K562 (cell line): ENCODE measurements around the gene FAM171A2. TPM values are rescaled to one million over a fixed set of nuclear protein-coding genes. Genes with fewer than 3 reads are reported as not detected.

Experiments used
- CEBPZ ChIP-seq: fragments of 150-350 bp; IDR thresholded peaks from 2 replicates; pipeline ENCODE4 v1.6.1; 2014; ENCODE audit warnings: low read depth, mild to moderate bottlenecking, low read length, borderline replicate concordance
- CHAMP1 ChIP-seq: fragments of 450-650 bp; IDR thresholded peaks from 2 replicates; pipeline ENCODE4 v1.6.1; 2016; ENCODE audit warnings: mild to moderate bottlenecking
- EHMT2 ChIP-seq: fragments of 450-650 bp; IDR thresholded peaks from 2 replicates; pipeline ENCODE4 v1.6.1; 2018; ENCODE audit warnings: antibody characterized with exemption
- ETS1 ChIP-seq: conservative IDR thresholded peaks from 2 replicates; pipeline ENCODE4 v1.6.1; 2011; ENCODE audit warnings: low read depth, mild to moderate bottlenecking, low read length; ENCODE audit not compliant: control insufficient read depth
- HNRNPUL1 ChIP-seq: fragments of 200-400 bp; formaldehyde crosslinking; IDR thresholded peaks from 2 replicates; pipeline ENCODE4 v1.6.1; 2017; ENCODE audit warnings: low read length
- LCOR ChIP-seq: sonication (generic); formaldehyde crosslinking; IDR thresholded peaks from 2 replicates; pipeline ENCODE4 v1.8.0; 2022; ENCODE audit warnings: mild to moderate bottlenecking, missing genetic modification reagents
- MEF2A ChIP-seq: IDR thresholded peaks from 2 replicates; pipeline ENCODE4 v1.6.1; 2011; ENCODE audit warnings: low read depth, mild to moderate bottlenecking, low read length, moderate library complexity; ENCODE audit not compliant: control insufficient read depth
- NCOA1 ChIP-seq: fragments of 450-650 bp; IDR thresholded peaks from 2 replicates; pipeline ENCODE4 v1.6.1; 2016; ENCODE audit warnings: low read depth
- POU5F1 ChIP-seq: fragments of 150-350 bp; IDR thresholded peaks from 2 replicates; pipeline ENCODE4 v1.6.1; 2014; ENCODE audit warnings: borderline replicate concordance, low read length, low read depth, mild to moderate bottlenecking; ENCODE audit not compliant: partially characterized antibody
- PYGO2 ChIP-seq: fragments of 450-650 bp; IDR thresholded peaks from 2 replicates; pipeline ENCODE4 v1.6.1; 2016; ENCODE audit warnings: mild to moderate bottlenecking, missing genetic modification characterization, moderate library complexity, missing compliant biosample characterization
- RCOR1 ChIP-seq, 2 experiments: IDR thresholded peaks; 2 replicates each; pipeline ENCODE4 v1.6.1; 2012; ENCODE audit warnings: low read depth in 2 of 2, low read length in 2 of 2, borderline replicate concordance in 1 of 2, improper control_type of control experiment in 1 of 2
- RNF2 ChIP-seq: sonication (generic); IDR thresholded peaks from 2 replicates; pipeline ENCODE4 v1.6.1; 2016
- SRSF3 ChIP-seq: fragments of 200-400 bp; formaldehyde crosslinking; IDR thresholded peaks from 2 replicates; pipeline ENCODE4 v1.6.1; 2016; ENCODE audit warnings: mild to moderate bottlenecking, low read length, moderate library complexity; ENCODE audit not compliant: insufficient read depth
- ZBTB1 ChIP-seq: sonication (generic); formaldehyde crosslinking; IDR thresholded peaks from 2 replicates; pipeline ENCODE4 v1.8.1; 2023; ENCODE audit warnings: missing genetic modification reagents, low read depth, mild to moderate bottlenecking, borderline replicate concordance
- ZC3H4 ChIP-seq: sonication (generic); formaldehyde crosslinking; IDR thresholded peaks from 2 replicates; pipeline ENCODE4 v1.9.0; 2021; ENCODE audit warnings: missing genetic modification reagents, borderline replicate concordance
- ZNF174 ChIP-seq: fragments of 250-450 bp; sonication (Bioruptor Pico); IDR thresholded peaks from 2 replicates; pipeline ENCODE4 v1.4.0; 2020; ENCODE audit warnings: mild to moderate bottlenecking
- ZNF239 ChIP-seq: fragments of 250-450 bp; sonication (Bioruptor Pico); IDR thresholded peaks from 2 replicates; pipeline ENCODE4 v1.4.0; 2020; ENCODE audit warnings: mild to moderate bottlenecking
- ZNF707 ChIP-seq: fragments of 250-450 bp; sonication (Bioruptor Pico); conservative IDR thresholded peaks from 2 replicates; pipeline ENCODE4 v1.8.0; 2022; ENCODE audit warnings: inconsistent platforms, mild to moderate bottlenecking, moderate library complexity
- ZNF79 ChIP-seq: fragments of 250-450 bp; sonication (Bioruptor Pico); IDR thresholded peaks from 2 replicates; pipeline ENCODE4 v1.4.0; 2020; ENCODE audit warnings: low read depth, mild to moderate bottlenecking, moderate library complexity
- polyA plus RNA-seq, 8 experiments: library from polyadenylated mRNA; depleted of rRNA in 4 of 8; stranded (reverse) in 5 of 8; unstranded in 3 of 8; fragments of >200 nt; fragmentation: Nextera tagmentation in 2 of 8; fragmentation: Illumina TruSeq in 1 of 8; extraction: Ambion mirVana in 2 of 8; extraction: Trizol in 1 of 8; gene quantifications; 2 replicates each; pipeline versions ENCODE4 v1.2.1 to v1.2.3, GENCODE V29; 2011 to 2014; ENCODE audit warnings: inconsistent platforms in 1 of 8, missing spikeins in 1 of 8
- total RNA-seq, 7 experiments: library from RNA; depleted of rRNA in 6 of 7; stranded (reverse); fragments of >200 nt in 6 of 7; fragmentation: Illumina TruSeq in 2 of 7; extraction: Trizol in 2 of 7; gene quantifications; 2 replicates each; pipeline versions ENCODE4 v1.2.1 to v1.2.3, GENCODE V29; 2011 to 2021; ENCODE audit warnings: low replicate concordance in 1 of 7
- TF ChIP-seq, protein P1 (sequence below): fragments of 200-800 bp; sonication (Bioruptor generic); IDR thresholded peaks from 2 replicates; pipeline ENCODE4 v1.6.1; 2017; ENCODE audit warnings: missing genetic modification characterization, missing compliant biosample characterization

The FAM171A2 gene
- total and polyA plus RNA-seq, 9 of the 15 experiments (the other 6 are each of a cell fraction or from before 2014, with no cell fraction given): 0.10 to 10.2 (median 2.0) TPM; not detected in 1

DNA sequence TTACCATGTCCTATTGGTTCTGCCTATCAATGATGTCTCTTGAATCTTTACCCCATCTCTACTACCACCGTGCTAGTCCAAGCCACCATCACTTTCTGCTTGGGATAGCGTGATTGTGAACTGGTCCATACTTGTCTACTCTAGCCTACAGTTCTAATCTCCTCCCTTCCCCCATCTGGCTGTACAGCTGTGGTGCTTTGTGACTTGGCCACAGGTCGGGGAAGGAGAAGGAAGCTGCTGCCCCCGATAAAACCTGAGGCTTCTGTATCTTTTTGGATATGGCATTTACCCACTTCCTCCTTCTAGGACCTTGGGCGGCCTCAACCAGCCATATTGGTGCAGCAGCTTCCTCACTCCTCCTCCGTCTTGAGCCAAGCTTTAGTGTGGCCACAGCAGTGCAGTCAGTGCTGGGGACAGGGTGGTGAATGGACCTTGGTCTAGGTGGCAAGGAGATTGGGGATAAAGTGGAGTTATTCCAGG is 26.1 kb upstream of the FAM171A2 start (continued):
- TF ChIP-seq CEBPZ: no peak
- TF ChIP-seq SRSF3: no peak
- TF ChIP-seq RNF2: peak; percentile 76
- TF ChIP-seq RCOR1 (IDR thresholded peaks at IDR 0.05; ENCODE audit: borderline replicate concordance in 1 of 2, low read depth in 2 of 2, low read length in 2 of 2): peak; percentile 78 to 82
- TF ChIP-seq LCOR: peak; percentile 53; the same call in 1 of the 2 replicates
- TF ChIP-seq MEF2A: 0 out of 2 replicates have a peak, but pooled peaks have one; percentile 27
- TF ChIP-seq, protein P1, sequence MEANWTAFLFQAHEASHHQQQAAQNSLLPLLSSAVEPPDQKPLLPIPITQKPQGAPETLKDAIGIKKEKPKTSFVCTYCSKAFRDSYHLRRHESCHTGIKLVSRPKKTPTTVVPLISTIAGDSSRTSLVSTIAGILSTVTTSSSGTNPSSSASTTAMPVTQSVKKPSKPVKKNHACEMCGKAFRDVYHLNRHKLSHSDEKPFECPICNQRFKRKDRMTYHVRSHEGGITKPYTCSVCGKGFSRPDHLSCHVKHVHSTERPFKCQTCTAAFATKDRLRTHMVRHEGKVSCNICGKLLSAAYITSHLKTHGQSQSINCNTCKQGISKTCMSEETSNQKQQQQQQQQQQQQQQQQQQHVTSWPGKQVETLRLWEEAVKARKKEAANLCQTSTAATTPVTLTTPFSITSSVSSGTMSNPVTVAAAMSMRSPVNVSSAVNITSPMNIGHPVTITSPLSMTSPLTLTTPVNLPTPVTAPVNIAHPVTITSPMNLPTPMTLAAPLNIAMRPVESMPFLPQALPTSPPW (CRISPR knock-in tag): peak; percentile 52
- no peak for TF ChIP-seq POU5F1
- TF ChIP-seq ZNF79: no peak
- TF ChIP-seq ZNF174: no peak
- TF ChIP-seq HNRNPUL1: no peak
- no peak for TF ChIP-seq CHAMP1
- no peak for TF ChIP-seq ZNF707 (CRISPR knock-in tag)
- peak; percentile 84; the same call in 1 of the 2 replicates for TF ChIP-seq NCOA1
- TF ChIP-seq ZC3H4 (CRISPR knock-in tag): no peak
- TF ChIP-seq ZNF239 (CRISPR knock-in tag): no peak
- TF ChIP-seq EHMT2: peak; percentile 81; the same call in 1 of the 2 replicates
- TF ChIP-seq ZBTB1 (CRISPR knock-in tag): no peak
- TF ChIP-seq ETS1: peak; percentile 78
- no peak for TF ChIP-seq PYGO2 (tag)
